Body of pancreas (tissue), 4 donors: ENCODE measurements around the gene APOH.

Experiments
- POLR2A ChIP-seq, 3 donors: fragments of 450-650 bp; IDR thresholded peaks; one replicate each; pipeline ENCODE4 v1.6.1; 2016; ENCODE audit warnings: antibody characterized with exemption in 3 of 3, mild to moderate bottlenecking in 2 of 3
- TF ChIP-seq, protein P1 (sequence below), 7 experiments: fragments of 450-650 bp in 4 of 7; fragments of 200-600 bp in 3 of 7; sonication (generic) in 3 of 7; IDR thresholded peaks; one replicate each; pipeline ENCODE4 v1.5.1; 2016 to 2019; ENCODE audit warnings: antibody characterized with exemption in 7 of 7

- TF ChIP-seq POLR2A (IDR thresholded peaks at IDR 0.05), result no peak
- TF ChIP-seq, protein P1, sequence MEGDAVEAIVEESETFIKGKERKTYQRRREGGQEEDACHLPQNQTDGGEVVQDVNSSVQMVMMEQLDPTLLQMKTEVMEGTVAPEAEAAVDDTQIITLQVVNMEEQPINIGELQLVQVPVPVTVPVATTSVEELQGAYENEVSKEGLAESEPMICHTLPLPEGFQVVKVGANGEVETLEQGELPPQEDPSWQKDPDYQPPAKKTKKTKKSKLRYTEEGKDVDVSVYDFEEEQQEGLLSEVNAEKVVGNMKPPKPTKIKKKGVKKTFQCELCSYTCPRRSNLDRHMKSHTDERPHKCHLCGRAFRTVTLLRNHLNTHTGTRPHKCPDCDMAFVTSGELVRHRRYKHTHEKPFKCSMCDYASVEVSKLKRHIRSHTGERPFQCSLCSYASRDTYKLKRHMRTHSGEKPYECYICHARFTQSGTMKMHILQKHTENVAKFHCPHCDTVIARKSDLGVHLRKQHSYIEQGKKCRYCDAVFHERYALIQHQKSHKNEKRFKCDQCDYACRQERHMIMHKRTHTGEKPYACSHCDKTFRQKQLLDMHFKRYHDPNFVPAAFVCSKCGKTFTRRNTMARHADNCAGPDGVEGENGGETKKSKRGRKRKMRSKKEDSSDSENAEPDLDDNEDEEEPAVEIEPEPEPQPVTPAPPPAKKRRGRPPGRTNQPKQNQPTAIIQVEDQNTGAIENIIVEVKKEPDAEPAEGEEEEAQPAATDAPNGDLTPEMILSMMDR (IDR thresholded peaks at IDR 0.05), result no peak
These were observed 31.0 kb downstream of the APOH start for GRCh38 chr17:66198242-66198641.
